GM06990 (cell line): ENCODE data around the gene PDSS2.

ENCODE experiments used
- DNase-seq: peaks from one replicate; pipeline ENCODE4 v3.0.0-alpha.2; 2011; ENCODE audit not compliant: insufficient read length; ENCODE audit errors: extremely low read depth
- H3K27me3 ChIP-seq: replicated peaks from 2 replicates; pipeline ENCODE4 v1.6.0; 2011; ENCODE audit warnings: low read length; ENCODE audit not compliant: control insufficient read depth, insufficient read depth
- H3K36me3 ChIP-seq: 2 replicates; pipeline ENCODE4 v1.5.1; 2011; ENCODE audit warnings: low read length; ENCODE audit not compliant: control insufficient read depth, insufficient read depth
- H3K4me3 ChIP-seq: replicated peaks from 2 replicates; pipeline ENCODE4 v1.5.1; 2011; ENCODE audit warnings: low read depth, mild to moderate bottlenecking, control low read depth, low read length
- TF ChIP-seq, protein P1 (sequence below): IDR thresholded peaks from 2 replicates; pipeline ENCODE4 v1.5.1; 2011; ENCODE audit warnings: low read length, control low read depth, mild to moderate bottlenecking, inconsistent platforms; ENCODE audit not compliant: insufficient read depth, poor library complexity, severe bottlenecking

The PDSS2 gene

DNA sequence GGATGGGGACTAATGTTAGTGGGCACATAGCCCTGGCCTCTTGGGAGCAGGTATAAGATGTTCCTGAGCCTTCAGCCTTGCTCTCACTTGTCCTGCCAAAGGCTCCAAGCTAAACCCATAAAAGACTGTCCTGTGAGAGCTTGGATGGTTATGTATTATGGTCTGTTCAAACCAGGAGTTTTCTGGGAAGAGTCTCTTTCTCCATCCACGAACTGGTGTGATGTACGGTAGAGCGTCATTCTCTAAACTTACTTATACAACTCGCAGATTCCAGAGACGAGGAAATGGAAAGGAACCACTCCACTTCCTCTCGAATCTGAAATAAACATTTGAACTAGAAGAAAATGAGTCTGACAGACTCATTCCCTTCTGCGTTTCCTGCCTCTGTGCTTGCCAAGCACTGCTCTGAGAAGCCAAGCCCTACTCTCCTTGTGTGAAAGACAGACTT, 35.9 kb upstream of the PDSS2 start:
- TF ChIP-seq, protein P1, sequence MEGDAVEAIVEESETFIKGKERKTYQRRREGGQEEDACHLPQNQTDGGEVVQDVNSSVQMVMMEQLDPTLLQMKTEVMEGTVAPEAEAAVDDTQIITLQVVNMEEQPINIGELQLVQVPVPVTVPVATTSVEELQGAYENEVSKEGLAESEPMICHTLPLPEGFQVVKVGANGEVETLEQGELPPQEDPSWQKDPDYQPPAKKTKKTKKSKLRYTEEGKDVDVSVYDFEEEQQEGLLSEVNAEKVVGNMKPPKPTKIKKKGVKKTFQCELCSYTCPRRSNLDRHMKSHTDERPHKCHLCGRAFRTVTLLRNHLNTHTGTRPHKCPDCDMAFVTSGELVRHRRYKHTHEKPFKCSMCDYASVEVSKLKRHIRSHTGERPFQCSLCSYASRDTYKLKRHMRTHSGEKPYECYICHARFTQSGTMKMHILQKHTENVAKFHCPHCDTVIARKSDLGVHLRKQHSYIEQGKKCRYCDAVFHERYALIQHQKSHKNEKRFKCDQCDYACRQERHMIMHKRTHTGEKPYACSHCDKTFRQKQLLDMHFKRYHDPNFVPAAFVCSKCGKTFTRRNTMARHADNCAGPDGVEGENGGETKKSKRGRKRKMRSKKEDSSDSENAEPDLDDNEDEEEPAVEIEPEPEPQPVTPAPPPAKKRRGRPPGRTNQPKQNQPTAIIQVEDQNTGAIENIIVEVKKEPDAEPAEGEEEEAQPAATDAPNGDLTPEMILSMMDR: no peak
- Histone ChIP-seq H3K27me3 (no peaks in the 10 kb centered on the region; the same call in 1 of the 2 replicates), H3K4me3 (no peak overlapping the region), H3K36me3 (no peaks in the 10 kb centered on the region)
- no peak for DNase-seq

DNA sequence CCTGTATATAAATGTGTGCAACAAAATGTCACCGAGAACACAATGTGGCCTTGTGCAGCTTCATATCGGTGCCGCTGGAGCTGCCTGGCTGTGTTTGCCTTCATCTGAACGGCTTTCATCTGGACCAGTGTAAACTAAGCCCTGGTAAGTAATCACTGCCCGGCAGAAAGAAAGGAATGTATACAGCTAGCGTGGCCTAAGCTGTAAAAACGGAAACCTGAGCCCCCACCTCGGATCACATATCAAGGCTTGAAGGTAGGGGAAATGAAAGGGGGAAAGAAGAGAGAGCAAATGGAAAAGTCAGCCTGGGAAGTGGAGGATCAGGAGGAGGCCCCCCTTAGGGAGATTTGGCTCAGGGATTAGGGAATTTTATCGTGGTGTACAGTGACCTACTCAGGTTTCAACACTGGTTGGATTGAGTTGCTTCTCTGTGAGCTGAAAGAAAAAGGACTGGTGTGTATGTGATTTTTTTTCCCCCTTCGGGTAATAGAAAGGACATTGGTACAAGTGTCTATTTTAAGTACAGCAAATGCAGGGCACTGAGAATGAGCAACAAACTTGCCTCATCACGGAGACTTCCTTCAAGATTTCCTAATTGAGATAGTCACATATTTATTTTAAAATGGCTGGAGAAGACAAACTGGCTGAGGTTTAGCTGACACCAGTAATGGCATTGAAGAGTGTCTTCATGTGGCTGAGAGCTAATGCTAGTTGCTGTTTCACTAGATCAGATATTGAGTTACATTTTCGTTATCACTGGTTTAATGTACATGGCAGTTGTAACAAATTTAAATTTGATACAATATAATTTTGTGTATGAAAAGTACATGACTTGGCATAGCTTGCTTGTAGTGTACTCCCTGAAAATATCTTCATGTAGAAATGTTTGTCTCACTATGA, 34.0 kb upstream of the PDSS2 start:
- TF ChIP-seq, protein P1: no peak
- H3K27me3 ChIP-seq: no peaks in the 10 kb centered on the region; the same call in 1 of the 2 replicates
- DNase-seq: no peak
- H3K4me3 ChIP-seq: no peak overlapping the region
- H3K36me3 ChIP-seq: no peaks in the 10 kb centered on the region

DNA sequence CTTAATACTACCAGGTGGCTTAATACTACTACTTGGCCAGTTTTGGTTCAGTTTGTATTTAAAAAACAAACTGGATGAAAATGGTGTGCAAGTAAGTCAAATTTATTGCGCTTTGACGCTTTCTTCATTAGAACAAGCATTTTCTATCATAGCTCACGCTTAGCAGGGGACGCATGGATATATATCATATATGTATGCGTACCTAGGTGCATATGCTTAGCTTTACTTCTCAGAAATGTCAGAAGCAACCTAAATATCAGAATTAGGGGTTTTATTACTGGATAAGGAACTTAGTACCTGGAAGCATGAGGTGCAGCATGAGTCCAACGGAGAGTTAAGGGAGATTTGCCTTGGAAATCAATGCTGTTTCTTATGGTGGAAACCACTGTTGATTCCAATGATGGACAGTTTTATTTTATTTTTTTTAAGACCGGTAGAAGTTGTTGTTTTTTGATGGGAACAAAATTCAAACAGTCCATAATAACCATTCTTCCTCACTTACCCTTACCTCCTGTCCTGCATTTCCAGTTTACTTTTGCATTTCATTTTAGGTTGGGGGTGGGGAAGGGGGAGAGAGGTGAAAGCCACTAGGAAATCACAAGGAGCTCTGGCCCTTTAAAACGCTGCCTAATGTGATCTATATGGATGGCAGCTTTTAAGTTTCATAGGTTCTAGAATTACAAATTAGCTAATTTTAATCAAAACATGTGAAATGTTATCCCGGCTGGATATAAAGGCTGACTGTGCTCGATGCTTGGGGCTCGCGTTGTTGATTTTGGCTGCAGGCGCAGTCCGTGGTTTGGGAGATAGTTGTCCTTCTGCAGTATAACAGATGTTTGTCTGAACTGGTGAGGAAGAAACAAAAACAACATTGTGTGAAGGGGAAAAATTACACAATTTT, 32.6 kb upstream of the PDSS2 start:
- no peaks in the 10 kb centered on the region; the same call in none of the 2 replicates for H3K27me3 ChIP-seq
- no peak for DNase-seq
- H3K36me3 ChIP-seq: no peaks in the 10 kb centered on the region
- TF ChIP-seq, protein P1: no peak
- H3K4me3 ChIP-seq: no peak overlapping the region

DNA sequence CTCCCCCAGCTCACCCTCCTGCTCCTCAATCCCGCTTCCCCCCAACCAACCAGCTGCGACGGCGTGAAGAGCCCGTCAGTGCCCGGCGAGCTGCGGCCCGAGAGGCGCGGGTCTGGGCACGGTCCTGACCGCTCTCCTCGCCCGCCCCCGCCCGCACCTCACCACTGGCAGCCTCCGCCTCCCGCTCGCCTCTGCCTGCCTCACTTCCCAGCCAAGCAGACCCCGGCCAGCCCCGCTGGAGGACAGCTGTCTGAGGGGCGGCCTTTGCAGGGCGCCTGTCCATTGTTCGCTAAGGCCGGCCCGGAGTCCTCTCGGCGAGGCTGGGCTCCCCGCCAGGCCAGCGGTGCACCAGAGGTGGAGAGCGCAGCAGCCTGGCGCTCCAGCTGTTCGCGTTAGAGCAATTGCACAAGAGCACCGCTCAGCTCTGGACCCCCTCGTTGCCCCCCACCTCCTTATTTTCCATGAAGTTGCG, 31.8 kb upstream of the PDSS2 start:
- TF ChIP-seq, protein P1: no peak
- H3K4me3 ChIP-seq: peak overlapping the region; percentile 65
- DNase-seq: peak; percentile 30
- H3K27me3 ChIP-seq: peaks cover 2% of the 10 kb centered on the region
- no peaks in the 10 kb centered on the region for H3K36me3 ChIP-seq

DNA sequence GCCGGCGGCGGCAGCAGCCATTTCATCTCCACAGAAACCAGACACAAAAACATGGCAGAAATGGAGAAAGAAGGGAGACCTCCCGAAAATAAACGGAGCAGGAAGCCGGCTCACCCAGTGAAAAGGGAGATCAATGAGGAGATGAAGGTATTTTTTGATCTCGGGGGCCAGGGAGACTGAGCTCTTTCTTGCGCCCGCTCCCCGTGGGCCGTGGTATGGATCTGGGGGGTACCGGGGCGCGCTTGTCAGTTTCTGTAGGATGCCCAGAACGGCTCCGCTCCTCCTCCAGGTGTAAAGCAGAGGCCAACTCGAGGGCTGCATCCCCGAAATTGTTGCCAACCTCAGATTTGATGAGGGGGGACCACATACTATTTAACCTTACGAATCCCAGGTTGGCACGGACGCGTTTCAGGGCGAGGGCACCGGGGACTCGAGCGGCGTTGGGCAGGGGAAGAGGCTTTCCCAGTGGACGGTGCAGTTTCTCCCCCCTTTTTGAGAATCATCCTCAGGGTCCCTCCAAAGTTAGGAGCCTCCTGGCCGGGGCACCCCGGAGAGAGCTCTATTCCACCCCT, 31.3 kb upstream of the PDSS2 start:
- no peaks in the 10 kb centered on the region for H3K36me3 ChIP-seq
- peak overlapping the region; percentile 65 for H3K4me3 ChIP-seq
- peaks cover 2% of the 10 kb centered on the region for H3K27me3 ChIP-seq
- peak; percentile 19 for DNase-seq
- TF ChIP-seq, protein P1: no peak
